Naive B cell (primary cell): ENCODE measurements around the gene GSG1L. TPM values are rescaled to one million over a fixed set of nuclear protein-coding genes. Genes with fewer than 3 reads are reported as not detected.
A peak's percentile ranks its signal among the peaks of the same experiment; 100 is the strongest.

Experiments used
- ATAC-seq, 2 donors: fragments of 150-1000 bp; cut with Tn5 transposase; 2 replicates each; pipeline ENCODE4 v1.10.0; 2021; ENCODE audit warnings: low read depth in 2 of 2, mild to moderate bottlenecking in 2 of 2, moderate library complexity in 2 of 2
- DNase-seq: peaks from one replicate; pipeline ENCODE4 v3.0.0; 2022
- H3K27ac Mint-ChIP-seq, 6 donors: one replicate each; pipeline ENCODE4 v1.8.0; 2020 to 2022; ENCODE audit warnings: mild to moderate bottlenecking in 6 of 6, mixed read lengths in 6 of 6, moderate library complexity in 5 of 6, inconsistent platforms in 2 of 6
- H3K27me3 Mint-ChIP-seq, 3 donors: one replicate each; pipeline ENCODE4 v1.8.0; 2021 to 2022; ENCODE audit warnings: mixed read lengths in 3 of 3, mild to moderate bottlenecking in 1 of 3
- H3K36me3 Mint-ChIP-seq, 2 donors: one replicate each; pipeline ENCODE4 v1.8.0; 2020 to 2022; ENCODE audit warnings: mixed read lengths in 2 of 2, inconsistent platforms in 1 of 2, mild to moderate bottlenecking in 1 of 2
- H3K4me1 Mint-ChIP-seq, 3 donors: one replicate each; pipeline ENCODE4 v1.8.0; 2020 to 2022; ENCODE audit warnings: mixed read lengths in 3 of 3, inconsistent platforms in 1 of 3, mild to moderate bottlenecking in 1 of 3, moderate library complexity in 1 of 3
- H3K4me3 Mint-ChIP-seq, 8 donors: one replicate each; pipeline ENCODE4 v1.8.0; 2020 to 2022; ENCODE audit warnings: mild to moderate bottlenecking in 8 of 8, mixed read lengths in 8 of 8, moderate library complexity in 8 of 8, inconsistent platforms in 2 of 8
- H3K9me3 Mint-ChIP-seq, 7 donors: one replicate each; pipeline ENCODE4 v1.8.0; 2020 to 2022; ENCODE audit warnings: mixed read lengths in 7 of 7, mild to moderate bottlenecking in 5 of 7, inconsistent platforms in 2 of 7, moderate library complexity in 1 of 7
- polyA plus RNA-seq, 6 donors: library from polyadenylated mRNA; unstranded; fragments of 300-500 nt; fragmentation: Illumina TruSeq; gene quantifications; one replicate each; pipeline ENCODE4 v1.2.3, GENCODE V29; 2021; ENCODE audit warnings: low read depth in 6 of 6

Gene GSG1L
- polyA plus RNA-seq, 6 donors from 2014 or later = not detected

GRCh38 chr16:27778926-27779570, 284.5 kb downstream of the GSG1L start:
- Mint-ChIP-seq H3K4me3 (no peak overlapping the region), H3K27ac (no peak overlapping the region), H3K9me3 (no peaks in the 10 kb centered on the region), H3K4me1 (no peaks in the 10 kb centered on the region), H3K36me3 (peaks cover 0 to 9% of the 10 kb centered on the region in 2 donors), H3K27me3 (no peaks in the 10 kb centered on the region)
- ATAC-seq (no peak), DNase-seq (no peak)

- H3K27ac Mint-ChIP-seq = no peak overlapping the region
These were observed 285.2 kb downstream of the GSG1L start for GRCh38 chr16:27778171-27778925.

DNA sequence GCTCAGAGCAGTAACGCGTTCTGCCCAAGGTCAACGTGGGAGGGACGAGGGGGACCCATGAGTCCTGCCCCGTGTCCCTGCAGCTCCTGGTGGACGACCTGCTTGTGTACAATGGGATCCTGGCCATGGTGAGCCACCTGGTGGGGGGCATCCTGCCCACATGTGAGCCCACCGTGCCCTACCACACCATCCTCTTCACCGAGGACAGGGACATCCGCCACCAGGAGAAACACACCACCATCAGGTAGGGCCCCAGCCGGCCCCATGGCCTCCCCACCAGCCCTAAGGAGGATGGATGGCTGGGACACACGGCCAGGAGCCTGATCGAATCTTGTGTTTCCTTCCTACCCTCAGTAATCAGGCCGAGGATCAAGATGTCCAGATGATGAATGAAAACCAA, 286.0 kb downstream of the GSG1L start:
- H3K36me3 Mint-ChIP-seq = peaks cover 3 to 9% of the 10 kb centered on the region in 2 donors
- no peak overlapping the region for H3K27ac Mint-ChIP-seq
- no peaks in the 10 kb centered on the region for H3K9me3 Mint-ChIP-seq
- no peak for DNase-seq
- no peaks in the 10 kb centered on the region for H3K27me3 Mint-ChIP-seq
- H3K4me3 Mint-ChIP-seq = no peak overlapping the region
- no peak for ATAC-seq
- no peaks in the 10 kb centered on the region for H3K4me1 Mint-ChIP-seq

More at GRCh38 chr16:27778171-27778925, 285.2 kb downstream of the GSG1L start:
- ATAC-seq (no peak), DNase-seq (no peak)
- Mint-ChIP-seq H3K36me3 (peaks cover 0 to 9% of the 10 kb centered on the region in 2 donors), H3K4me3 (no peak overlapping the region), H3K4me1 (no peaks in the 10 kb centered on the region), H3K27me3 (no peaks in the 10 kb centered on the region), H3K9me3 (no peaks in the 10 kb centered on the region)

DNA sequence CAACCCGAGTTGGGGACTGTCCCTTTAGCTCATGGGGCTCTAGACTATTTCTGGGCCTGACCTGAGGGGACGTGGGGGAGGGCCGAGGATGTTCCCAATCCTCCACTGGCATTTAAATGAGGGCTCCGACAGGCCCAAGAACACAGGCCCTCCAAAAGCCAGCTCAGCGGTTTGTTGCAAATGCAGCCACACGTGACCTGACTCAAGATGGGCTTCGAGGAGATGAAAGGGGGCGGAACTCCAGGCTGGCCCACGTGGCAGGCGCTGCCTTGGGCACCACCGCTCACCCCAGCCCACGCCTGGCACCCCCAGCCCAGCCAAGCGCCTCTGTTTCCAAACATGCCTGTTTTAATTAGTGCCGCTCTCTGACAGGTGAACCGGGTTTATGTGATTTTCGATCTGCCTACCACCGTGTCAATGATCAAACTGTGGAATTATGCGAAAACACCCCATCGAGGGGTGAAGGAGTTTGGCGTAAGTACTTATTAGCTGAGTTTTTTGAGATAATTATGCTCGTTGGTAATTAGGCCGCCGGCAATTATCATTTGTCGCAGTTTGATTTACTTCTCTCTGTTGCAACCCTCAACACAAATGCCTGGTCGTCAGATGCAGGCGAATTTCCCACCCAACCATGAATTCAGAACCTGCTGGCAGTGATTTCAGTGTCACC, 286.8 kb downstream of the GSG1L start:
- ATAC-seq (no peak), DNase-seq (no peak)
- Mint-ChIP-seq H3K27ac (no peak overlapping the region), H3K4me1 (no peaks in the 10 kb centered on the region), H3K27me3 (no peaks in the 10 kb centered on the region), H3K9me3 (no peaks in the 10 kb centered on the region), H3K36me3 (peaks cover 4 to 9% of the 10 kb centered on the region in 2 donors), H3K4me3 (no peak overlapping the region)

DNA sequence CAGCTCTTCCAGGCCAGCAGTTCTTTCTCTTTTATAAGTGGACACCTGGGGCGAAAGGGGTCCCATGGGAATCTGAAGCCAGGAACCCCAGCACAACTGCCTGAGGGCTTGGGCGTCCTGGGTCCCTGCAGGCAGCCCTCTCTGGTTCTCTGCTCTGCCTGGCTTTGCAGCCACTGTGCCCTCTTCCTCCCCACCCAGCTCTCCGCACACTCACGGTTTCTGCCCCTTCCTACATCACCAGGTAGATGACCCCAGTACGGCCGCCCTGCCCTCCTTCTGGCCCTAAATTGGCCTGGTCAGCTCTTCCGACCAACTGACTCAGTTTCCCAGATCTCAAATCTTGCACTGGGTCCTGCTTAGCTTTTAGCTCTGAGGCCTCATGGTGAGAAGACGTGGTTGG, 288.3 kb downstream of the GSG1L start:
- no peaks in the 10 kb centered on the region for H3K9me3 Mint-ChIP-seq
- H3K4me3 Mint-ChIP-seq = no peak overlapping the region
- DNase-seq = no peak
- H3K36me3 Mint-ChIP-seq = peaks cover 6 to 16% of the 10 kb centered on the region in 2 donors
- ATAC-seq = no peak
- peak overlapping the region in 1 of 6 donors; percentile 42 for H3K27ac Mint-ChIP-seq
- no peaks in the 10 kb centered on the region for H3K4me1 Mint-ChIP-seq
- H3K27me3 Mint-ChIP-seq = no peaks in the 10 kb centered on the region

DNA sequence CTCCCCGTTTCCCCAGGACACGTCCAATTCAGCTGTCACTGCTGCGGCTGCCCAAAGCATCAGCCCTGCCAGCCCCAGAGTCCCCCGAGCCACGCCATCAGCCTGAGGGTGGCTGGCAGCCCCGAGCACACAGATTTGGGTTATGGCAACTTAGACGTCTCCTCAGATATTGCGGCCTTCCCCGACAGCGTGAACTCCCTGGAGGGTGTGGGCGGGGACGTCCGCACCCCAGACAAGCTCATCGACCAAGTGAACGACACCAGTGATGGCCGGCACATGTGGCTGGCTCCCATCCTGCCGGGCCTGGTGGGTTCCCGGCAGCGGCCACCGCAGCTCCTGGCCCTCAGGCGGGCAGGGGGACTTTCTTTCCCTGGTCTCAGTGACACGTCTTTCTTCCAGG, 288.7 kb downstream of the GSG1L start:
- H3K27ac Mint-ChIP-seq = no peak overlapping the region
- H3K4me1 Mint-ChIP-seq = no peaks in the 10 kb centered on the region
- H3K9me3 Mint-ChIP-seq = no peaks in the 10 kb centered on the region
- no peaks in the 10 kb centered on the region for H3K27me3 Mint-ChIP-seq
- no peak overlapping the region for H3K4me3 Mint-ChIP-seq
- ATAC-seq = no peak
- peaks cover 8 to 16% of the 10 kb centered on the region in 2 donors for H3K36me3 Mint-ChIP-seq
- DNase-seq = no peak

DNA sequence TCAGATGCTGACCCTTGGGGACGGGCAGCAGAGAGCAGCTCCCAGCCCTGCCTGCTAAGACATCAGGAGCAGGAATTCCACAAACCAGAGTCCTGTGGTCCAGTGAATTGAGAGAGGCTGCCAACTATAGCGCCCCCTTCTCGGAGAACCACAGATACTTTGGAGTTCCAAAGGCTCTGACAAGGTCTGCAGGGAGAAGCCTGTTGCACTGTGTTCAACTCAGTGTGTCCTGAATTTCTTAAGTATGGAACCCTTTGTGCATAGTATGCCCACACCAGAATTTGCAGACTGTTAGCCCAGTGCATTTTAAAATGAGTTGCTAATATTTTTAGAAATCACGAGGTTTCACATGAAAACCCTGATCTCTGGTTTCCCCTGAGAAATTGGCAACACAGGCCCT, 290.2 kb downstream of the GSG1L start:
- H3K4me3 Mint-ChIP-seq = peak overlapping the region in 1 of 8 donors; percentile 60
- H3K27ac Mint-ChIP-seq = no peak overlapping the region
- ATAC-seq (no peak), DNase-seq (no peak)
- H3K36me3 Mint-ChIP-seq = peaks cover 13 to 24% of the 10 kb centered on the region in 2 donors
- H3K4me1 Mint-ChIP-seq = no peaks in the 10 kb centered on the region
- H3K9me3 Mint-ChIP-seq = no peaks in the 10 kb centered on the region
- no peaks in the 10 kb centered on the region for H3K27me3 Mint-ChIP-seq

- ATAC-seq = no peak
- no peaks in the 10 kb centered on the region for H3K9me3 Mint-ChIP-seq
- DNase-seq = no peak
- no peaks in the 10 kb centered on the region for H3K27me3 Mint-ChIP-seq
- no peaks in the 10 kb centered on the region for H3K4me1 Mint-ChIP-seq
- peak overlapping the region in 1 of 6 donors; percentile 88 for H3K27ac Mint-ChIP-seq
- peak overlapping the region in 1 of 8 donors; percentile 30 for H3K4me3 Mint-ChIP-seq
- H3K36me3 Mint-ChIP-seq = peaks cover 13 to 24% of the 10 kb centered on the region in 2 donors
These were observed 291.3 kb downstream of the GSG1L start for GRCh38 chr16:27772093-27772825.

GRCh38 chr16:27771201-27771910, 292.2 kb downstream of the GSG1L start:
- Mint-ChIP-seq H3K27me3 (no peaks in the 10 kb centered on the region), H3K9me3 (no peaks in the 10 kb centered on the region), H3K4me3 (no peak overlapping the region), H3K4me1 (no peaks in the 10 kb centered on the region), H3K27ac (peak overlapping the region in 2 of 6 donors; percentile 37 to 65), H3K36me3 (peaks cover 13 to 24% of the 10 kb centered on the region in 2 donors)
- ATAC-seq (no peak), DNase-seq (no peak)

GRCh38 chr16:27770271-27771196, 293.0 kb downstream of the GSG1L start:
- no peak overlapping the region for H3K27ac Mint-ChIP-seq
- ATAC-seq = no peak

GRCh38 chr16:27769561-27770255, 293.8 kb downstream of the GSG1L start:
- no peak for DNase-seq
- H3K27me3 Mint-ChIP-seq = no peaks in the 10 kb centered on the region
- H3K9me3 Mint-ChIP-seq = no peaks in the 10 kb centered on the region
- no peak overlapping the region for H3K27ac Mint-ChIP-seq
- peaks cover 16 to 23% of the 10 kb centered on the region in 2 donors for H3K36me3 Mint-ChIP-seq
- H3K4me1 Mint-ChIP-seq = no peaks in the 10 kb centered on the region
- H3K4me3 Mint-ChIP-seq = no peak overlapping the region
- ATAC-seq = no peak

More at GRCh38 chr16:27770271-27771196, 293.0 kb downstream of the GSG1L start:
- Mint-ChIP-seq H3K4me3 (no peak overlapping the region), H3K4me1 (no peaks in the 10 kb centered on the region), H3K27me3 (no peaks in the 10 kb centered on the region), H3K9me3 (no peaks in the 10 kb centered on the region), H3K36me3 (peaks cover 13 to 27% of the 10 kb centered on the region in 2 donors)
- DNase-seq = no peak
